Spleen (tissue), 11 donors: ENCODE data around the gene SLC29A3. TPM values are rescaled to one million over a fixed set of nuclear protein-coding genes. Genes with fewer than 3 reads are reported as not detected.
A peak's percentile ranks its signal among the peaks of the same experiment; 100 is the strongest.

Experiments used
- DNase-seq: peaks from one replicate; pipeline ENCODE4 v3.0.0-alpha.2; 2020
- H3K27ac ChIP-seq, 8 donors: fragments of 200-600 bp; sonication (generic) in 7 of 8; 1 replicate in 4 of 8; 2 replicates in 4 of 8; pipeline versions ENCODE4 v1.5.0 to v1.8.0; 2016 to 2021; ENCODE audit warnings: inconsistent platforms in 4 of 8, mild to moderate bottlenecking in 4 of 8, moderate library complexity in 1 of 8
- H3K27me3 ChIP-seq, 7 donors: fragments of 200-600 bp; sonication (generic) in 6 of 7; replicated peaks in 1 of 7; 1 replicate in 4 of 7; 2 replicates in 3 of 7; pipeline versions ENCODE4 v1.5.0 to v1.8.0; 2016 to 2021; ENCODE audit warnings: inconsistent platforms in 3 of 7, mild to moderate bottlenecking in 1 of 7
- H3K36me3 ChIP-seq, 6 donors: fragments of 200-600 bp; sonication (generic) in 5 of 6; 1 replicate in 4 of 6; 2 replicates in 2 of 6; pipeline versions ENCODE4 v1.5.0 to v1.8.0; 2016 to 2021; ENCODE audit warnings: inconsistent platforms in 2 of 6
- H3K4me1 ChIP-seq, 6 donors: fragments of 200-600 bp; sonication (generic) in 5 of 6; 1 replicate in 3 of 6; 2 replicates in 3 of 6; pipeline versions ENCODE4 v1.5.0 to v1.8.0; 2016 to 2021; ENCODE audit warnings: inconsistent platforms in 3 of 6
- H3K4me3 ChIP-seq, 8 donors: fragments of 200-600 bp; sonication (generic) in 7 of 8; 1 replicate in 4 of 8; 2 replicates in 4 of 8; pipeline versions ENCODE4 v1.5.0 to v1.8.0; 2016 to 2021; ENCODE audit warnings: inconsistent platforms in 4 of 8, mild to moderate bottlenecking in 4 of 8, moderate library complexity in 2 of 8
- H3K9me3 ChIP-seq, 8 donors: fragments of 200-600 bp; sonication (generic) in 7 of 8; 1 replicate in 4 of 8; 2 replicates in 4 of 8; pipeline versions ENCODE4 v1.5.0 to v1.8.0; 2016 to 2021; ENCODE audit warnings: inconsistent platforms in 4 of 8
- CTCF ChIP-seq, 11 experiments: fragments of 200-600 bp in 7 of 11; fragments of 450-650 bp in 4 of 11; sonication (generic) in 4 of 11; IDR thresholded peaks in 8 of 11; conservative IDR thresholded peaks in 3 of 11; 1 replicate in 7 of 11; 2 replicates in 4 of 11; pipeline versions ENCODE4 v1.4.0 to v1.8.0; 2016 to 2021; ENCODE audit warnings: antibody characterized with exemption in 11 of 11, inconsistent platforms in 4 of 11, mild to moderate bottlenecking in 1 of 11
- POLR2A ChIP-seq, 3 donors: fragments of 450-650 bp; IDR thresholded peaks; one replicate each; pipeline ENCODE4 v1.5.1; 2017; ENCODE audit warnings: antibody characterized with exemption in 3 of 3, mild to moderate bottlenecking in 1 of 3
- POLR2AphosphoS5 ChIP-seq, 3 donors: sonication (generic); formaldehyde crosslinking; IDR thresholded peaks; one replicate each; pipeline ENCODE4 v1.5.1; 2017; ENCODE audit warnings: antibody characterized with exemption in 3 of 3
- WGBS, 5 donors: extraction: QIAGEN DNeasy Blood & Tissue Kit in 3 of 5; methylation state at CpG; one replicate each; pipeline versions ENCODE4 v1.1.5 to v1.1.7; 2013 to 2018; 5-methylcytosine and 5-hydroxymethylcytosine counted together
- intact Hi-C: fragments of 100-400 bp; cut with DNase I; formaldehyde crosslinking; loops from one replicate; pipeline ENCODE4 v1.15.0; 2023; ENCODE audit warnings: low total_unique reads
- polyA plus RNA-seq, 3 donors: library from polyadenylated mRNA; stranded (reverse); fragments of 200-250 nt; gene quantifications; one replicate each; pipeline ENCODE4 v1.2.1, GENCODE V29; 2013
- total RNA-seq, 7 donors: library from RNA; depleted of rRNA in 3 of 7; stranded (reverse); fragments of >200 nt in 3 of 7; fragmentation: NEBNext Ultra II Directional in 4 of 7; extraction: Animal tissue kit (Norgen Biotek cat#: 25700) in 4 of 7; gene quantifications; one replicate each; pipeline versions ENCODE4 v1.1.0 to v1.2.1, GENCODE V29; 2016 to 2021
- donor health status: healthy with polysubstance abuse.
- donor health status: DM: no; HTN: no; CAD: no; lungs with moderate emphysema.
- donor health status: DM: no; HTN: no; CAD: no.
- donor health status: Bipolar disorder and iron deficiency.
- donor health status: healthy.
- donor health status: DM: no; HTN: no; CAD: no.
- donor health status: DM: yes; HTN: yes; CAD: no.

SLC29A3 gene
- total and polyA plus RNA-seq, 10 donors: 3.3 to 15.6 (median 7.7) TPM

DNA sequence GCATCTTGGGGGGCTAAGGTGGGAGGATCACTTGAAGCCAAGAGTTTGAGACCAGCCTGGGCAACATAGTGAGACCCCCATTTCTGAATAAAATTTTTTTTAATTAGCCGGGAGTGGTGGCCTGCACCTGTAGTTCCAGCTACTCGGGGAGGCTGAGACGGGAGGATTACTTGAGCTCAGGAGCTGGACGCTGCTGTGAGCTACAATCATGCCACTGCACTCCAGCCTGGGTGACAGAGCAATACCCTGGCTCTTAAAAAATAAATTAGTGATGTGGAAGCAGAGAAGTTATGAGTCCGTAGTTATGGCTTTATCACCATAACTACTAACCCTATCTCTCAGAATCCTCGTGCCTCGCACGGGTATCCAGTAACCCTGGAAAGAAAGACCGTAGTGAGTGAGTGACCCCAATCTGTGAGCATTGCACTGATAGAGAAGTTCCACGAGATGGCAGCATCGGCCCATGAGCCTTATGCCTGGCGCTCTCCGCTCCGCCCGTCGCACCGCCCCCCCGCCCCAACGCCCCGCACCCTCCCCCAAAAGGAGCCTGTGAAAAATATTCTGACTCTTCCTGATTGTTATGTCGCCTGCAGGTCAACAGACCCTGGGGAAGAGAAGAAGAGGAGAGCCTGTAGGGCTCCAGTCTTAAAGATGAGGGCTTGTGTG lies 4.9 kb upstream of the SLC29A3 start:
- TF ChIP-seq POLR2AphosphoS5 (IDR thresholded peaks at IDR 0.05) (no peak), CTCF (IDR thresholded peaks at IDR 0.05 in 8 of 11, conservative IDR thresholded peaks at IDR 0.05 in 3 of 11) (peak; percentile 57 to 93 (median 82))
- Histone ChIP-seq H3K27me3 (peaks cover 0 to 5% (median 0%) of the 10 kb centered on the region in 7 donors), H3K9me3 (no peaks in the 10 kb centered on the region), H3K27ac (peak overlapping the region in 6 of 8 donors; percentile 26 to 70 (median 62)), H3K4me1 (peaks cover 5 to 41% (median 25%) of the 10 kb centered on the region in 6 donors), H3K4me3 (peak overlapping the region in 1 of 8 donors; percentile 15), H3K36me3 (no peaks in the 10 kb centered on the region)
- DNase-seq: no peak
- intact Hi-C loops: loop anchor here (5.0 to 10.0 kb wide), 4 partner anchors 293 to 731 kb away; no protein-coding TSS in a partner anchor
- WGBS, 5 donors: 8 to 11% (median 9%) methylated on average over 20 to 21 of the region's 21 CpGs

- WGBS, 5 donors: 65 to 82% (median 75%) methylated on average over 6 to 11 of the region's 11 CpGs
- H3K9me3 ChIP-seq: no peaks in the 10 kb centered on the region
- no peak overlapping the region for H3K27ac ChIP-seq
- no peaks in the 10 kb centered on the region for H3K36me3 ChIP-seq
- H3K27me3 ChIP-seq: peaks cover 0 to 5% (median 0%) of the 10 kb centered on the region in 7 donors
- intact Hi-C loops: loop anchor here (5.0 to 10.0 kb wide), 6 partner anchors 53 to 730 kb away; no protein-coding TSS in a partner anchor
- DNase-seq: no peak
- H3K4me3 ChIP-seq: peak overlapping the region in 1 of 8 donors; percentile 15
- TF ChIP-seq POLR2AphosphoS5 (IDR thresholded peaks at IDR 0.05): no peak
- no peak for TF ChIP-seq POLR2A (IDR thresholded peaks at IDR 0.05)
- TF ChIP-seq CTCF (IDR thresholded peaks at IDR 0.05 in 8 of 11, conservative IDR thresholded peaks at IDR 0.05 in 3 of 11): no peak
- peaks cover 7 to 43% (median 29%) of the 10 kb centered on the region in 6 donors for H3K4me1 ChIP-seq
These were observed 4.3 kb upstream of the SLC29A3 start for GRCh38 chr10:71314694-71315225.

DNA sequence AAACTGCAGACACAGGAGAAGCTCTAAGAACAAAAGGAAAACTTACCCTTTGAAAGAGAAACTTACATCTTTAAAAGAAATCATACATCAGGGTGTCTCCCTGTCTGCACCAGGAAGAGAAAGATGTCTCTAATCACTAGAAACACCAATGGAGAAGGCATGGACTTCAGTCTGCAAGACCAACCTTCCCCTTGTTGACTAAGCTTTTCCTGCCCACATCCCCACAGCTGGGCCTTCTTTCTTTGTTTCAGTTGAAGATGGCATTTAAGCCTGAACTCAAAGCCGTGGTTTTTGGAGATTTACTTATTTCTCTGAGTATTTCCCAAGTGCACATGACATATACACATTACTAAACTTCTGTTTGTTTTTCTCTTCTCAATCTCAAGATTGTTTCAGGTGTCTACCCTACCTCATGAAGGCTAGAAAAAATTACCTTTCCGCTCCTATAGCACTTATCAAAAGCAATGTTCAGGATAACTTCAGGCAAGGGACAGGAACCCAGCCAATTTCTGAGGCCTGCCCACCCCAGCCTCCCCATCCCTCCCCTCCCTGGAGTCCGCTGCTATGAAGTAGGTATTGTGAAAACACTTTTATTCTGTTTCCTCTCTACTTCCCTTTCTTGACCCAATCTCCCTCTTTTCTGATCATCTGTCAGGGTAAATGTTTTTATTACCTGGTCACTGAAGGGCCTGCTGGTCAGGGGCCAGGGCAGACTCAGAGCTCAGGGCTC lies 2.8 kb upstream of the SLC29A3 start:
- H3K27ac ChIP-seq: no peak overlapping the region
- H3K4me1 ChIP-seq: peaks cover 12 to 54% (median 39%) of the 10 kb centered on the region in 6 donors
- H3K27me3 ChIP-seq: peaks cover 0 to 5% (median 0%) of the 10 kb centered on the region in 7 donors
- TF ChIP-seq CTCF (IDR thresholded peaks at IDR 0.05 in 8 of 11, conservative IDR thresholded peaks at IDR 0.05 in 3 of 11) (no peak), POLR2AphosphoS5 (IDR thresholded peaks at IDR 0.05) (no peak), POLR2A (IDR thresholded peaks at IDR 0.05) (no peak)
- H3K36me3 ChIP-seq: no peaks in the 10 kb centered on the region
- intact Hi-C loops: loop anchor here (5.0 to 10.0 kb wide), 5 partner anchors 51 to 729 kb away; no protein-coding TSS in a partner anchor
- WGBS, 5 donors: 45 to 58% (median 51%) methylated on average over 3 of the region's 3 CpGs
- no peak for DNase-seq
- H3K4me3 ChIP-seq: no peak overlapping the region
- H3K9me3 ChIP-seq: no peaks in the 10 kb centered on the region
